ENCODE measurements around the gene CTU2. TPM values are rescaled to one million over a fixed set of nuclear protein-coding genes. Genes with fewer than 3 reads are reported as not detected.

CTU2 gene
- total RNA-seq, 4 donors from 2014 or later, result 9.4 to 9.9 (median 9.5) TPM

- no peak for DNase-seq (ENCODE audit: low spot score in 2 of 2)
- 37 to 48% methylated on average over 8 to 13 of the region's 13 CpGs for WGBS, 2 donors
- intact Hi-C loops (cut with DNase I; ENCODE audit: low total_unique reads), result no loop called here
- no peak overlapping the region for H3K4me3 ChIP-seq (ENCODE audit: low read depth, poor library complexity, severe bottlenecking)
- TF ChIP-seq POLR2A (IDR thresholded peaks at IDR 0.05) (no peak), CTCF (IDR thresholded peaks at IDR 0.05) (no peak)
These were observed 28.6 kb upstream of the CTU2 start for GRCh38 chr16:88677721-88678120.

GRCh38 chr16:88678224-88678979 is 27.9 kb upstream of the CTU2 start:
- H3K4me3 ChIP-seq (ENCODE audit: low read depth, poor library complexity, severe bottlenecking), result no peak overlapping the region
- 40 to 65% methylated on average over 22 to 32 of the region's 32 CpGs for WGBS, 2 donors
- intact Hi-C loops (cut with DNase I; ENCODE audit: low total_unique reads), result no loop called here
- no peak for TF ChIP-seq POLR2A (IDR thresholded peaks at IDR 0.05)
- no peak for TF ChIP-seq CTCF (IDR thresholded peaks at IDR 0.05)
- DNase-seq (ENCODE audit: low spot score in 2 of 2), result no peak

- TF ChIP-seq POLR2A (IDR thresholded peaks at IDR 0.05) (no peak), CTCF (IDR thresholded peaks at IDR 0.05) (no peak)
- 89 to 90% methylated on average over 5 of the region's 5 CpGs for WGBS, 2 donors
- DNase-seq (ENCODE audit: low spot score in 2 of 2), result no peak
- intact Hi-C loops (cut with DNase I; ENCODE audit: low total_unique reads), result no loop called here
- H3K4me3 ChIP-seq (ENCODE audit: low read depth, poor library complexity, severe bottlenecking), result no peak overlapping the region
These were observed 25.7 kb upstream of the CTU2 start for GRCh38 chr16:88680554-88681083.

GRCh38 chr16:88681084-88681680 is 25.1 kb upstream of the CTU2 start:
- WGBS, 2 donors, result 49 to 63% methylated on average over 19 to 31 of the region's 31 CpGs
- TF ChIP-seq POLR2A (IDR thresholded peaks at IDR 0.05), result no peak
- TF ChIP-seq CTCF (IDR thresholded peaks at IDR 0.05), result no peak
- no peak overlapping the region for H3K4me3 ChIP-seq (ENCODE audit: low read depth, poor library complexity, severe bottlenecking)
- DNase-seq (ENCODE audit: low spot score in 2 of 2), result no peak
- intact Hi-C loops (cut with DNase I; ENCODE audit: low total_unique reads), result no loop called here

- WGBS, 2 donors, result 33 to 51% methylated on average over 19 to 21 of the region's 21 CpGs
These were observed 24.4 kb upstream of the CTU2 start for GRCh38 chr16:88681709-88682451.

More at GRCh38 chr16:88681709-88682451, 24.4 kb upstream of the CTU2 start:
- intact Hi-C loops (cut with DNase I; ENCODE audit: low total_unique reads), result no loop called here
- no peak overlapping the region for H3K4me3 ChIP-seq (ENCODE audit: low read depth, poor library complexity, severe bottlenecking)
- DNase-seq (ENCODE audit: low spot score in 2 of 2), result peak; percentile 57 to 90
- TF ChIP-seq POLR2A (IDR thresholded peaks at IDR 0.05), result no peak
- no peak for TF ChIP-seq CTCF (IDR thresholded peaks at IDR 0.05)
